Stomach (tissue), 19 donors: Measurements from ENCODE around the gene C5AR2. TPM values are rescaled to one million over a fixed set of nuclear protein-coding genes. Genes with fewer than 3 reads are reported as not detected.
A peak's percentile ranks its signal among the peaks of the same experiment; 100 is the strongest.

Source experiments
- DNase-seq, 2 donors: peaks; one replicate each; pipeline versions ENCODE4 v3.0.0 to v3.0.0-alpha.2; 2013 to 2019
- H3K27ac ChIP-seq, 5 donors: fragments of 200-600 bp in 4 of 5; sonication (generic) in 4 of 5; one replicate each; pipeline ENCODE4 v1.5.1; 2013 to 2019; ENCODE audit warnings: mild to moderate bottlenecking in 1 of 5, moderate library complexity in 1 of 5
- H3K27me3 ChIP-seq, 3 donors: fragments of 200-600 bp; sonication (generic); one replicate each; pipeline ENCODE4 v1.5.1; 2017 to 2019; ENCODE audit warnings: mixed run types in 1 of 3
- H3K36me3 ChIP-seq, 4 donors: fragments of 200-600 bp; sonication (generic); 1 replicate in 3 of 4; 2 replicates in 1 of 4; pipeline ENCODE4 v1.5.1; 2016 to 2019
- H3K4me1 ChIP-seq, 4 donors: fragments of 200-600 bp; sonication (generic); one replicate each; pipeline ENCODE4 v1.5.1; 2016 to 2019
- H3K4me3 ChIP-seq, 4 donors: fragments of 200-600 bp; sonication (generic) in 3 of 4; one replicate each; pipeline ENCODE4 v1.5.1; 2016 to 2019; ENCODE audit warnings: mild to moderate bottlenecking in 1 of 4
- H3K9me3 ChIP-seq, 4 donors: fragments of 200-600 bp; sonication (generic); one replicate each; pipeline ENCODE4 v1.5.1; 2016 to 2019
- EP300 ChIP-seq: sonication (generic); formaldehyde crosslinking; IDR thresholded peaks from one replicate; pipeline ENCODE4 v1.6.1; 2017; ENCODE audit warnings: antibody characterized with exemption
- POLR2A ChIP-seq, 4 donors: fragments of 450-650 bp; IDR thresholded peaks; one replicate each; pipeline ENCODE4 v1.6.1; 2016; ENCODE audit warnings: antibody characterized with exemption in 4 of 4, control low read depth in 2 of 4, mild to moderate bottlenecking in 1 of 4, moderate library complexity in 1 of 4
- POLR2AphosphoS5 ChIP-seq, 3 donors: sonication (generic); formaldehyde crosslinking; IDR thresholded peaks; one replicate each; pipeline ENCODE4 v1.6.1; 2016; ENCODE audit warnings: antibody characterized with exemption in 3 of 3
- WGBS, 5 donors: extraction: QIAGEN DNeasy Blood & Tissue Kit in 3 of 5; methylation state at CpG; one replicate each; pipeline versions ENCODE4 v1.1.5 to v1.1.7; 2013 to 2018; 5-methylcytosine and 5-hydroxymethylcytosine counted together
- intact Hi-C: fragments of 100-400 bp; cut with DNase I; formaldehyde crosslinking; loops from one replicate; pipeline ENCODE4 v1.15.1; 2023; ENCODE audit warnings: low total_unique reads
- long read RNA-seq, 10 donors: transcript quantifications; one replicate each; lab custom pipeline, GENCODE V29; 2026
- polyA plus RNA-seq, 3 donors: library from polyadenylated mRNA; stranded (reverse); fragments of 200-250 nt; gene quantifications; one replicate each; pipeline ENCODE4 v1.2.3, GENCODE V29; 2013
- total RNA-seq, 5 donors: library from RNA; depleted of rRNA; stranded (reverse); fragments of >200 nt; gene quantifications; one replicate each; pipeline versions ENCODE4 v1.1.0 to v1.2.3, GENCODE V29; 2014 to 2016
- TF ChIP-seq, protein P1 (sequence below), 7 experiments: fragments of 450-650 bp in 4 of 7; fragments of 200-600 bp in 3 of 7; sonication (generic) in 3 of 7; IDR thresholded peaks; one replicate each; pipeline ENCODE4 v1.5.1; 2016 to 2019; ENCODE audit warnings: antibody characterized with exemption in 7 of 7, control low read depth in 2 of 7, mild to moderate bottlenecking in 1 of 7
- donor health status: healthy with polysubstance abuse.
- donor health status: Bipolar disorder and iron deficiency.
- donor health status: healthy.

C5AR2 gene
- 10 to 100 TPM in 1 of 5 donors, under 1 TPM in 2, not detected in 2; 0.73 to 11.1 (median 0.87) TPM for total RNA-seq
- under 1 TPM; 0.13 to 0.93 (median 0.76) TPM for polyA plus RNA-seq
- long read RNA-seq, donor 1, result 0 reads
- long read RNA-seq, donor 2, result 0 reads
- long read RNA-seq, donor 3, result 0 reads
- long read RNA-seq, donor 4, result 0 reads
- long read RNA-seq, donor 5, result 0 reads
- long read RNA-seq, donor 6, result 0 reads
- long read RNA-seq, donor 7, result 0 reads
- long read RNA-seq, donor 8, result 0 reads
- long read RNA-seq, donor 9, result 0 reads
- long read RNA-seq, donor 10, result 0 reads

DNA sequence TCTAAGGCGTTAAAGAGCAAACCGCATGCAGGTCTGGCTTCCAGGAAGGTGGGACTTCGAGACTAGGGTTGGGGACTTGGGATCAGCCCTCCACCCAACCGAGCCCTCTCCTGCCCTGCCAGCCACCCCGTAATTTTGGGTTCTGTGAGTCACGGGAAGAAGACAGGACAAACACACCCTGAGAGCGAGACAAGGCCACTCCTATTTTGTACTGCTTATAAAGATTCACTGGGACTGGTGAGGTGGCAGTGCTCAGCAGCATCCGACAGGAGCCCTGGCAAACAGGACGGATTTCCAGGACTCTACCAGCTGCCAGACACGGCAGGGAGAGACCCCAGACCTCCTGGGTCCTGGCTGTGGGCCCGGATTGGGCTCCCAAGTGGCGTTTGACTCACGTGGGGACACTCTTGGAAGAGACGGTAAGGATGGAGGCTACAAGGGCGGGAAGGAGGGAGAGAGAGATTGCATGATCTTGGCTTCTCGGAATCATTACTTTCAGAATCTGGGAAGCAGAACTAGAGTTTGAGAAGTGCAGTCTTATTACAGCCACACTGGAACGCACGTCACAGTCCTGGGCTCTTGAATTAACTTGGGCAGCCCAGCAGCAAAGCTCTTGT, at the start of gene C5AR2:
C5AR2 (plus strand) TSS at position 245 of the 617 bp plus-strand sequence. CDS start 8,625 bp downstream, outside the sequence.
- Histone ChIP-seq H3K27me3 (peaks cover 0 to 50% (median 0%) of the 10 kb centered on the region in 3 donors), H3K9me3 (no peaks in the 10 kb centered on the region), H3K4me3 (no peak within 1 kb of the TSS), H3K36me3 (no peaks in the 10 kb centered on the region), H3K4me1 (peaks cover 0 to 5% (median 2%) of the 10 kb centered on the region in 4 donors), H3K27ac (peak within 1 kb of the TSS in 2 of 5 donors; percentile 65 to 77)
- TF ChIP-seq EP300 (no peak), POLR2A (IDR thresholded peaks at IDR 0.05) (no peak), POLR2AphosphoS5 (IDR thresholded peaks at IDR 0.05) (no peak)
- TF ChIP-seq, protein P1, sequence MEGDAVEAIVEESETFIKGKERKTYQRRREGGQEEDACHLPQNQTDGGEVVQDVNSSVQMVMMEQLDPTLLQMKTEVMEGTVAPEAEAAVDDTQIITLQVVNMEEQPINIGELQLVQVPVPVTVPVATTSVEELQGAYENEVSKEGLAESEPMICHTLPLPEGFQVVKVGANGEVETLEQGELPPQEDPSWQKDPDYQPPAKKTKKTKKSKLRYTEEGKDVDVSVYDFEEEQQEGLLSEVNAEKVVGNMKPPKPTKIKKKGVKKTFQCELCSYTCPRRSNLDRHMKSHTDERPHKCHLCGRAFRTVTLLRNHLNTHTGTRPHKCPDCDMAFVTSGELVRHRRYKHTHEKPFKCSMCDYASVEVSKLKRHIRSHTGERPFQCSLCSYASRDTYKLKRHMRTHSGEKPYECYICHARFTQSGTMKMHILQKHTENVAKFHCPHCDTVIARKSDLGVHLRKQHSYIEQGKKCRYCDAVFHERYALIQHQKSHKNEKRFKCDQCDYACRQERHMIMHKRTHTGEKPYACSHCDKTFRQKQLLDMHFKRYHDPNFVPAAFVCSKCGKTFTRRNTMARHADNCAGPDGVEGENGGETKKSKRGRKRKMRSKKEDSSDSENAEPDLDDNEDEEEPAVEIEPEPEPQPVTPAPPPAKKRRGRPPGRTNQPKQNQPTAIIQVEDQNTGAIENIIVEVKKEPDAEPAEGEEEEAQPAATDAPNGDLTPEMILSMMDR (IDR thresholded peaks at IDR 0.05), result no peak
- DNase-seq, result no peak
- 46 to 59% (median 52%) methylated on average over 13 to 18 of the region's 18 CpGs for WGBS, 5 donors
- intact Hi-C loops, result no loop called here

DNA sequence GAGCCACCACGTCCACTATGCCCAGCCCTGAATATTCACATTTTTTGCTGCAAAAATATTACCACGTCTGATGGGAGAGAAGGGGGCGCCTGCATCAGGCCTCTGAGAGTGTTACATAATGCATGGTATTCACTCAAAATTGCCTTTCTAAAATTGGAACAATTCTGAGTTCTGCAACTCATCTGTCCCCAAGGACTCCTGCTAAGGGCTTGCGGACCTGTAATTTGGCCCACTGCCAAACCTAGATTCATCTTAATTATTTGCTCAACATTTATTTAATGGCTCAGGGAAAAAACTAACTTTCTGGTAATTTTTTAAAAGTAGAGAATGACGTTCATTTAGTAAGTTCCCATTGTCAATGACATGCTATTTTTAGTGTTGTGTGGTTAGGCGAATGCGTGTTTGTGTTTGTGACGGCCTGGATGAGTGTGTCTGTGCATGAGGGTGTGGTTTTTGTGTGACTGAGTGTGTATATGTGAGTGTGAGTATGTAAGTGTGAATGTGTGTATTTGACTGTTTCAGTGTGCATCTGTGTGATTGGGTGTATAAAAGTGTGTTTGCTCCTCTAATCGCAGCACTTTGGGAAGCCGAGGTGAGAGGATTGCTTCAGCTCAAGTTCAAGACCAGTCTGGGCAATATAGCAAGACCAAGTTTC, 48.4 kb upstream of the C5AR2 start:
- Histone ChIP-seq H3K9me3 (no peaks in the 10 kb centered on the region), H3K36me3 (no peaks in the 10 kb centered on the region), H3K4me3 (no peak overlapping the region), H3K27me3 (no peaks in the 10 kb centered on the region), H3K27ac (no peak overlapping the region), H3K4me1 (peaks cover 0 to 19% (median 6%) of the 10 kb centered on the region in 4 donors)
- intact Hi-C loops, result no loop called here
- WGBS, 5 donors, result 69 to 83% (median 73%) methylated on average over 10 of the region's 10 CpGs
- DNase-seq, result no peak
- TF ChIP-seq EP300, result no peak
- TF ChIP-seq POLR2A (IDR thresholded peaks at IDR 0.05), result no peak
- TF ChIP-seq, protein P1 (IDR thresholded peaks at IDR 0.05), result no peak
- TF ChIP-seq POLR2AphosphoS5 (IDR thresholded peaks at IDR 0.05), result no peak

DNA sequence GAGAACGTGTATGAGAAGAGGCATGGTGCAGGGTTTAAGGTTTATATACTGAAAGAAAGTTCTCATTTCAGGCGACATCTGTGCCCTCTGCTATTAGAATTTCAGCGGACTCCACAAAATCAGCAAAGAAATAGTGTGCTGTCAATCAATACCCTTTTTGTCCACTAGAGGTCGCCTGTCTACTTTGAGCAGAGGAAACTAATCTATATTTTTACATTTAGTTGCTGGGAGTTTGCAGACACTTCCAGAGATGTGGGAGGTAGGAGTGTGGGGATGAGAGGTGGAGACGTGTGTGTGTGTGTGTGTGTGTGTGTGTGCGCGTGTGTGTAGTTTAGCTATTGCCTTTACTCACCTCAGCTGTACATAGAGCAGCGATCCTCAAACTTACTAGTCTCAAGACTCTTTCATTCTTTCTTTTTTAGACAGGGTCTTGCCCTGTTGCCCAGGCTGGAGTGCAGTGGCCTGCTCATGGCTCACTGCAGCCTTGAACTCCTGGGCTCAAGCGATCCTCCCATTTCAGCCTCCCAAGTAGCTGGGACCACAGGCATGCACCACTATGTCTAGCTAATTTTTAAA, 47.6 kb upstream of the C5AR2 start:
- 27 to 35% (median 33%) methylated on average over 9 of the region's 9 CpGs for WGBS, 5 donors
- no peak overlapping the region for H3K4me3 ChIP-seq

More for the DNA sequence above, 47.6 kb upstream of the C5AR2 start:
- H3K36me3 ChIP-seq, result no peaks in the 10 kb centered on the region
- intact Hi-C loops, result no loop called here
- peak in 1 of 2 donors; percentile 86 for DNase-seq
- no peak for TF ChIP-seq EP300
- TF ChIP-seq, protein P1 (IDR thresholded peaks at IDR 0.05), result peak in 5 of 7 experiments; percentile 45 to 95 (median 90)
- TF ChIP-seq POLR2AphosphoS5 (IDR thresholded peaks at IDR 0.05), result no peak
- TF ChIP-seq POLR2A (IDR thresholded peaks at IDR 0.05), result no peak
- no peaks in the 10 kb centered on the region for H3K27me3 ChIP-seq
- no peak overlapping the region for H3K27ac ChIP-seq
- H3K9me3 ChIP-seq, result no peaks in the 10 kb centered on the region
- peaks cover 0 to 24% (median 9%) of the 10 kb centered on the region in 4 donors for H3K4me1 ChIP-seq
